EH (cell line): ENCODE measurements around the gene AAMP.

Experiments
- DNase-seq: peaks from one replicate; pipeline ENCODE4 v3.0.0-alpha.2; 2015; ENCODE audit warnings: low read depth

The AAMP gene

GRCh38 chr2:218293715-218294429 lies 23.9 kb upstream of the AAMP start:
- DNase-seq, result no peak

GRCh38 chr2:218292048-218293014 lies 22.4 kb upstream of the AAMP start, which contains the start of gene TMBIM1:
Gene TMBIM1 (minus strand): TSS chr2:218292503. CDS start chr2:218282141, 10,362 bp downstream.
- peak; percentile 74 for DNase-seq

- DNase-seq, result peak; percentile 49
Observed at GRCh38 chr2:218291318-218292047, 21.5 kb upstream of the AAMP start.

- no peak for DNase-seq
Observed at GRCh38 chr2:218290316-218291261, 20.7 kb upstream of the AAMP start.

GRCh38 chr2:218289639-218290315 lies 19.8 kb upstream of the AAMP start:
- DNase-seq, result peak; percentile 39

- DNase-seq, result peak; percentile 97
Observed at GRCh38 chr2:218286570-218287459, 16.9 kb upstream of the AAMP start.

- DNase-seq, result peak; percentile 48
Observed at GRCh38 chr2:218285604-218286003, 15.7 kb upstream of the AAMP start.

- peak; percentile 74 for DNase-seq
Observed at GRCh38 chr2:218284106-218284811, 14.3 kb upstream of the AAMP start.

- peak; percentile 69 for DNase-seq
Observed at GRCh38 chr2:218282173-218282991, 12.4 kb upstream of the AAMP start.

GRCh38 chr2:218281449-218281848 lies 11.5 kb upstream of the AAMP start:
- DNase-seq, result no peak

GRCh38 chr2:218280260-218280870 lies 10.4 kb upstream of the AAMP start:
- DNase-seq, result no peak

- DNase-seq, result no peak
Observed at GRCh38 chr2:218278531-218279360, 8.8 kb upstream of the AAMP start.

- DNase-seq, result no peak
Observed at GRCh38 chr2:218277921-218278320, 8.0 kb upstream of the AAMP start.

- no peak for DNase-seq
Observed at GRCh38 chr2:218276986-218277755, 7.2 kb upstream of the AAMP start.

- DNase-seq, result no peak
Observed at GRCh38 chr2:218275371-218276072, 5.6 kb upstream of the AAMP start.
